PFSK-1 (cell line): Measurements from ENCODE around the gene CTDSP1.

Source experiments
- FOXP2 ChIP-seq: optimal IDR thresholded peaks from 2 replicates; pipeline ENCODE3; 2011; ENCODE audit warnings: borderline replicate concordance, control low read depth, inconsistent platforms; ENCODE audit not compliant: insufficient read depth; ENCODE audit errors: extremely low read length, extremely low read depth
- POLR2AphosphoS5 ChIP-seq: IDR thresholded peaks from 2 replicates; pipeline ENCODE4 v1.6.1; 2012; ENCODE audit warnings: low read depth, mild to moderate bottlenecking, control low read depth, low read length, moderate library complexity
- REST ChIP-seq, 2 experiments: IDR thresholded peaks; 2 replicates each; pipeline versions ENCODE4 v1.6.1 to v1.8.0; 2011 to 2012; ENCODE audit warnings: low read depth in 2 of 2, low read length in 2 of 2, control low read depth in 1 of 2, inconsistent platforms in 1 of 2, mild to moderate bottlenecking in 1 of 2, moderate library complexity in 1 of 2; ENCODE audit not compliant: insufficient read depth in 1 of 2
- SIN3A ChIP-seq: IDR thresholded peaks from 2 replicates; pipeline ENCODE4 v1.6.1; 2012; ENCODE audit warnings: mild to moderate bottlenecking, low read length, moderate library complexity, borderline replicate concordance; ENCODE audit not compliant: insufficient read depth
- TAF1 ChIP-seq: IDR thresholded peaks from 2 replicates; pipeline ENCODE4 v1.6.1; 2012; ENCODE audit warnings: low read length, control low read depth, borderline replicate concordance; ENCODE audit not compliant: insufficient read depth

The CTDSP1 gene

DNA sequence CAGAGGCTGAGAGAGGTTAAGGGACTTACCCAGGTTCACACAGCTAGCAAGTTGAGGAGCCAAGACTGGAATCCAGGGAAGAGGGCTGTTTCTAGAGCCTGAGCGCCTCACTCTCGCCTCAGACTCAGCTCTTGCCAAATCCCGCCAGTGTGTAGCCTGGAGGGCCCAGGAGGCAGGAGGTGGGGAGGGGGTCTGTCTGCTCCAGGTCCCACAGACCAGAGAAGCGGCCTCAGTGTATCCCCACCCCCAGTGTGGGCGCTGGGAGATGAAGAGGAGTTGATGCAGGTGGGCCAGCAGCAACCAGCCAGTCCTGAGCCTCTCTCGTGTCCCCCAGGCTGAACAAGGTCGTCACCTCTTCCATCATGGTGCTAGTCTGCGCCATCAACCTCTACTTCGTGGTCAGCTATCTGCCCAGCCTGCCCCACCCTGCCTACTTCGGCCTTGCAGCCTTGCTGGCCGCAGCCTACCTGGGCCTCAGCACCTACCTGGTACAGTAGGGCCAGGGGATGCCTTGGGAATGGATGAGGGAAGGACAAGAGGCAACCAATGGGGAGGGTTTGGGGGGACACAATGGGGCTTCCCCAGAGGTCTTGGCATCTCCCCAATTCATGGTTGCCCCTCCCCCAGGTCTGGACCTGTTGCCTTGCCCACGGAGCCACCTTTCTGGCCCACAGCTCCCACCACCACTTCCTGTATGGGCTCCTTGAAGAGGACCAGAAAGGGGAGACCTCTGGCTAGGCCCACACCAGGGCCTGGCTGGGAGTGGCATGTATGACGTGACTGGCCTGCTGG lies 5.2 kb upstream of the CTDSP1 start:
- TF ChIP-seq POLR2AphosphoS5 (no peak), FOXP2 (no peak), REST (IDR thresholded peaks at IDR 0.05; ENCODE audit: insufficient read depth in 1 of 2, low read depth in 2 of 2, low read length in 2 of 2) (no peak), TAF1 (no peak), SIN3A (no peak)

- TF ChIP-seq SIN3A (no peak), TAF1 (no peak), FOXP2 (no peak), POLR2AphosphoS5 (no peak), REST (IDR thresholded peaks at IDR 0.05; ENCODE audit: insufficient read depth in 1 of 2, low read depth in 2 of 2, low read length in 2 of 2) (no peak)
Measured at GRCh38 chr2:218395090-218395444, 4.6 kb upstream of the CTDSP1 start.

DNA sequence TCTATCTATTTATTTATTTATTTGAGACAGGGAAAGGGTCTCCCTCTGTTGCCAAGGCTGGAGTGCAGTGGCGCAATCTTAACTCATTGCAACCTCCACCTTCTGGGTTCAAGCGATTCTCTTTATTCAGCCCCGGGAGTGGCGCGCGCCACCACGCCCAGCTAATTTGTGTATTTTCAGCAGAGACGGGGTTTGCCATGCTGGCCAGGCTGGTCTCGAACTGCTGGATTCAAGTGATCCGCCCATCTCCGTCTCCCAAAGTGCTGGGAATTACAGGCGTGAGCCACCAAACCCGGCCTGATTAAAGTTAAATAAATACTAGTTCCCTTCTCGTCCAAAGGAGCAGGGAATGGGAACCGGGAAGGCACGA lies 4.2 kb upstream of the CTDSP1 start:
- TF ChIP-seq SIN3A: no peak
- no peak for TF ChIP-seq TAF1
- no peak for TF ChIP-seq POLR2AphosphoS5

DNA sequence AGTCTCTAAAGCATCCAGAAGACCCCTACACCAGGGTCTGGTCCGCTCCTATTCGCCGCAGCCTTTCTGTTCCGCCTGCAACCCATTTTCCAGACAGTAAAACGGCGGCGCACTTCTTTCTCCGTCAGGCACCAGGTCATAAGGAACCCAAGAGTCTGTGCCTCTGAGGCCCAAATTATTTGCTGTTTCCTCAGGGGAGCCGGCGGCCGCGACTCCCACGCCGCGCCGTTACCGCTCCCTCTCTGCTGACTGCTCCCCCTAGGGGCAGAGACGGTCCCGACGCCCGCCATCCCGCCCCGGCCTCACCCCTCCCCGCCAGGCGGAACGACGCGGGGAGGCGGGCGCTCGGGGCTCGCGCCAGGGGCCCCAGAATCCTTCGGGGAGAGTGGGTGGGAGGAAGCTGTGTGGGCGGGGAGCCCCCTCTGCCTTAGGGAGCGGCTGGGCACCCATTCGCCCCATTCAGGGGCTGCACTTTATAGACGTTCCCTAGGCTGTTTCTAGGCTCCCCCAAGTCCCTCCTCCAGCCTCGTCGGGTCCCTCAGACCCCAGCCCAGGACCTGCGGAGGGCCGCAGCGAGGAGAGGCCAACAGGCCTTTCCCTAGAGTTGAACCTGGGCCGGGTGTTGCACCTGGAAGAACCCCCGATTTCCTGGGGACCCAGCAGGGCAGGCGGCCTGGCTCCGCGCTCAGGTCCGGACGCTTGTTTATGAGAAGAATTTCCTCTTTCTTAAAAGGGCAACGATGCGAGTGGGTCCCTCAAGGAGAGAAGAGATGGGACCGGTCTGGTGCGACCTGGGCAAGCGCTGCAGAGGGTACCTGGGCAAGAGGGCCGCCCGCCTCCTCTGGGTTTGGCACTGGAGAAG lies 3.6 kb upstream of the CTDSP1 start:
- no peak for TF ChIP-seq TAF1
- TF ChIP-seq FOXP2: peak; percentile 40

DNA sequence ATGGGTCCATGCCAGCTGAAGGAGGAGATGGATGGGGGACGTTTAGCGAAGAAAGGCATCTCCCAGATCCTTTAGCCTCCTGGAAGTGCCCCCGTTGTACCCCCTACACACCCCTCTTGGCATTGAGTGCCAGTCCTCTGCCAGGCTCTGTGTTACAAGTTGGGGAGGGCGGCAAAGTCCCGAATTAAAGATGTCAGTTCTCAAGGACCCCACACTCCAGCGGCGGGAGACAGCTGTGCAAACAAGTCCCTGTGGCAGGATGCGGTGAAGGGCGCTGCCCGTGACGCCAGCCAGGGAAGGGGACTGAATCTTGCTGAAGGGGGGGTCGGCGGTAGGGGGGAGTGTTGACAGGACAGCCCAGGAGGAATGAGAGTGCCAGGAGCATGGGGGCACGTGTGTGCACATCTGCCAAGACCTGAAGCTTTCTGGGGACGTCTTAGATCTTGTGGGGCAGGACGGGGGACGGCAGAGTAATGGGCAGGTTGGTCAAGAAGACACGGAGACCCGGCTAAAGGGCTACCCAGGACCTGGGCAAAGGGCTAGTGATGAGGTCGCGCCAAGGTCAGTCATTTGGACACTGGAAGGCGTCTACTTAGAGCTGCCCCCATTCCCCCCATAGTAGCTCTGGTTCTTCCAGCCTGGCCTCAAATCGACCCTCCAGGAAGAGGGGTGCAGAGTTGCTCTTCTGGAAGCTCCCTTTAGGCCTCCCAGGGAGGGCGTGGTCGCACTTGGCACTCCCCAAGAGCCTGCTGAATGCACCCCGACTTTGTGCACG lies 2.8 kb upstream of the CTDSP1 start:
- TF ChIP-seq REST (IDR thresholded peaks at IDR 0.05; ENCODE audit: insufficient read depth in 1 of 2, low read depth in 2 of 2, low read length in 2 of 2) (no peak), FOXP2 (no peak), TAF1 (no peak), POLR2AphosphoS5 (no peak), SIN3A (no peak)

GRCh38 chr2:218397463-218397819 lies 2.2 kb upstream of the CTDSP1 start:
- TF ChIP-seq POLR2AphosphoS5 (no peak), FOXP2 (no peak), REST (IDR thresholded peaks at IDR 0.05; ENCODE audit: insufficient read depth in 1 of 2, low read depth in 2 of 2, low read length in 2 of 2) (no peak), SIN3A (no peak), TAF1 (no peak)
